IMR-90 (cell line): ENCODE results near the gene ZGRF1. TPM values are rescaled to one million over a fixed set of nuclear protein-coding genes. Genes with fewer than 3 reads are reported as not detected.

Experiments used
- ATAC-seq: fragments of 200-7000 bp; cut with Tn5 transposase; 2 replicates; pipeline ENCODE4 v1.9.1; 2020; ENCODE audit warnings: low read depth, mild to moderate bottlenecking, moderate library complexity
- BruUV-seq: library from RNA; stranded (reverse); fragments of 400-500 nt; replicated peaks from 2 replicates; lab custom pipeline; 2021; lab: Mats Ljungman, UMichigan
- CTCF ChIA-PET: fragments of 300-600 bp; formaldehyde crosslinking; extraction: SDS; loops from one replicate; lab custom pipeline; 2021; ENCODE audit warnings: antibody characterized with exemption; lab: Yijun Ruan, JAX
- POLR2A ChIA-PET: fragments of 300-600 bp; sonication (Branson Sonifier 250); formaldehyde crosslinking; loops from one replicate; lab custom pipeline; 2022; ENCODE audit warnings: antibody characterized with exemption; ENCODE audit not compliant: unreplicated experiment; lab: Charles Lee
- DNase-seq: peaks from one replicate; pipeline ENCODE4 v3.0.0; 2013
- H2AFZ ChIP-seq: replicated peaks from 2 replicates; pipeline ENCODE3; 2013; ENCODE audit warnings: low read length, mild to moderate bottlenecking; ENCODE audit not compliant: poor library complexity
- H2AK5ac ChIP-seq: 2 replicates; pipeline ENCODE4 v1.6.1; 2013; ENCODE audit warnings: low read depth, low read length, inconsistent platforms
- H2AK9ac ChIP-seq: replicated peaks from 2 replicates; pipeline ENCODE3; 2013; ENCODE audit warnings: mild to moderate bottlenecking, low read depth, low read length, moderate library complexity; ENCODE audit not compliant: poor library complexity
- H2BK120ac ChIP-seq: 2 replicates; pipeline ENCODE4 v1.6.1; 2013; ENCODE audit warnings: low read depth, low read length, inconsistent platforms
- H2BK15ac ChIP-seq: 3 replicates; pipeline ENCODE4 v1.6.1; 2013; ENCODE audit warnings: low read depth, low read length, inconsistent platforms
- H2BK20ac ChIP-seq: 2 replicates; pipeline ENCODE4 v1.6.1; 2013; ENCODE audit warnings: low read depth, mild to moderate bottlenecking, inconsistent platforms, low read length, moderate library complexity
- H2BK5ac ChIP-seq: 2 replicates; pipeline ENCODE4 v1.6.1; 2013; ENCODE audit warnings: mild to moderate bottlenecking, low read depth, low read length, inconsistent platforms; ENCODE audit not compliant: poor library complexity, severe bottlenecking
- H3K14ac ChIP-seq: replicated peaks from 2 replicates; pipeline ENCODE4 v1.6.1; 2013; ENCODE audit warnings: low read depth, low read length, inconsistent platforms
- H3K18ac ChIP-seq: 2 replicates; pipeline ENCODE4 v1.6.1; 2013; ENCODE audit warnings: low read depth, low read length, control low read depth
- H3K23ac ChIP-seq: 2 replicates; pipeline ENCODE4 v1.6.1; 2013; ENCODE audit warnings: low read depth, low read length, inconsistent platforms
- H3K27ac ChIP-seq: 2 replicates; pipeline ENCODE4 v1.5.1; 2013; ENCODE audit warnings: mild to moderate bottlenecking, control low read depth, low read length; ENCODE audit not compliant: insufficient read depth
- H3K27me3 ChIP-seq: 2 replicates; pipeline ENCODE4 v1.6.1; 2013; ENCODE audit warnings: low read length; ENCODE audit not compliant: control insufficient read depth, insufficient read depth
- H3K36me3 ChIP-seq: 2 replicates; pipeline ENCODE4 v1.6.1; 2013; ENCODE audit warnings: low read length, mixed read lengths; ENCODE audit not compliant: control insufficient read depth, insufficient read depth
- H3K4ac ChIP-seq: 2 replicates; pipeline ENCODE4 v1.6.1; 2013; ENCODE audit warnings: low read depth, low read length, inconsistent platforms
- H3K4me1 ChIP-seq: 2 replicates; pipeline ENCODE4 v1.6.1; 2013; ENCODE audit warnings: low read length, mixed read lengths; ENCODE audit not compliant: control insufficient read depth, insufficient read depth
- H3K4me2 ChIP-seq: 2 replicates; pipeline ENCODE4 v1.6.1; 2013; ENCODE audit warnings: low read depth, mild to moderate bottlenecking, control low read depth, low read length, moderate library complexity
- H3K4me3 ChIP-seq: 2 replicates; pipeline ENCODE4 v1.5.1; 2013; ENCODE audit warnings: low read depth, mild to moderate bottlenecking, control low read depth, low read length, moderate library complexity; ENCODE audit not compliant: insufficient read depth
- H3K56ac ChIP-seq: 2 replicates; pipeline ENCODE4 v1.6.1; 2013; ENCODE audit warnings: low read length, inconsistent platforms; ENCODE audit not compliant: insufficient read depth; ENCODE audit errors: extremely low read depth
- H3K79me1 ChIP-seq, 2 experiments: 2 replicates each; pipeline ENCODE4 v1.6.1; 2013; ENCODE audit warnings: low read length in 2 of 2, inconsistent platforms in 1 of 2, low read depth in 1 of 2
- H3K9ac ChIP-seq: 2 replicates; pipeline ENCODE4 v1.6.1; 2013; ENCODE audit warnings: low read depth, low read length, control low read depth
- H3K9me1 ChIP-seq: 2 replicates; pipeline ENCODE4 v1.6.1; 2013; ENCODE audit warnings: low read length, inconsistent platforms; ENCODE audit not compliant: insufficient read depth
- H3K9me3 ChIP-seq: 2 replicates; pipeline ENCODE4 v1.6.1; 2013; ENCODE audit warnings: low read length; ENCODE audit not compliant: control insufficient read depth, insufficient read depth
- H4K20me1 ChIP-seq: 2 replicates; pipeline ENCODE4 v1.6.1; 2013; ENCODE audit warnings: low read length, inconsistent platforms; ENCODE audit not compliant: insufficient read depth
- H4K5ac ChIP-seq: 2 replicates; pipeline ENCODE4 v1.6.1; 2013; ENCODE audit warnings: mild to moderate bottlenecking, low read depth, low read length, control low read depth
- H4K8ac ChIP-seq, 2 experiments: 2 replicates each; pipeline ENCODE4 v1.6.1; 2013; ENCODE audit warnings: low read depth in 2 of 2, low read length in 2 of 2, control low read depth in 1 of 2, inconsistent platforms in 1 of 2
- H4K91ac ChIP-seq: 2 replicates; pipeline ENCODE4 v1.6.1; 2013; ENCODE audit warnings: low read depth, low read length, inconsistent platforms; ENCODE audit not compliant: insufficient read depth
- BHLHE40 ChIP-seq: fragments of 150-350 bp; IDR thresholded peaks from 2 replicates; pipeline ENCODE4 v1.6.1; 2016; ENCODE audit warnings: mild to moderate bottlenecking, low read depth, low read length
- CEBPB ChIP-seq: IDR thresholded peaks from 2 replicates; pipeline ENCODE4 v1.6.1; 2012; ENCODE audit warnings: low read depth, low read length, improper control_type of control experiment
- CHD1 ChIP-seq: IDR thresholded peaks from 2 replicates; pipeline ENCODE4 v1.6.1; 2012; ENCODE audit warnings: low read depth, low read length, improper control_type of control experiment
- CTCF ChIP-seq: conservative IDR thresholded peaks from 2 replicates; pipeline ENCODE4 v1.5.1; 2012; ENCODE audit warnings: mild to moderate bottlenecking, low read depth, low read length, improper control_type of control experiment
- FOS ChIP-seq: fragments of 150-350 bp; IDR thresholded peaks from 2 replicates; pipeline ENCODE4 v1.6.1; 2016; ENCODE audit warnings: low read depth, low read length
- MAFK ChIP-seq: IDR thresholded peaks from 2 replicates; pipeline ENCODE4 v1.6.1; 2012; ENCODE audit warnings: low read depth, low read length, improper control_type of control experiment
- MAZ ChIP-seq: IDR thresholded peaks from 2 replicates; pipeline ENCODE4 v1.6.1; 2012; ENCODE audit warnings: low read depth, mild to moderate bottlenecking, low read length, improper control_type of control experiment, moderate library complexity, borderline replicate concordance
- NFE2L2 ChIP-seq: fragments of 150-350 bp; IDR thresholded peaks from 2 replicates; pipeline ENCODE4 v1.6.1; 2016; ENCODE audit warnings: low read depth, mild to moderate bottlenecking, low read length
- POLR2A ChIP-seq: IDR thresholded peaks from 2 replicates; pipeline ENCODE4 v1.6.1; 2012; ENCODE audit warnings: mild to moderate bottlenecking, low read depth, low read length
- RAD21 ChIP-seq: IDR thresholded peaks from 2 replicates; pipeline ENCODE4 v1.6.1; 2012; ENCODE audit warnings: low read length, improper control_type of control experiment
- RCOR1 ChIP-seq: IDR thresholded peaks from 2 replicates; pipeline ENCODE4 v1.6.1; 2012; ENCODE audit warnings: mild to moderate bottlenecking, low read length, improper control_type of control experiment; ENCODE audit not compliant: insufficient replicate concordance
- RFX5 ChIP-seq: IDR thresholded peaks from 2 replicates; pipeline ENCODE4 v1.8.0; 2012; ENCODE audit warnings: low read depth, mild to moderate bottlenecking, low read length, moderate library complexity
- SMC3 ChIP-seq: fragments of 150-350 bp; IDR thresholded peaks from 2 replicates; pipeline ENCODE4 v1.6.1; 2016; ENCODE audit warnings: low read depth, mild to moderate bottlenecking, antibody characterized with exemption, low read length, moderate library complexity
- USF2 ChIP-seq: fragments of 150-350 bp; IDR thresholded peaks from 2 replicates; pipeline ENCODE4 v1.6.1; 2017; ENCODE audit warnings: mild to moderate bottlenecking, antibody characterized with exemption, low read length, low read depth
- WGBS, 2 experiments: methylation state at CpG; one replicate each; pipeline versions ENCODE4 v1.1.5 to v1.1.7; 2013; ENCODE audit warnings: missing lambda C conversion rate in 2 of 2; ENCODE audit not compliant: insufficient read length in 1 of 2; ENCODE audit errors: extremely low coverage in 2 of 2; 5-methylcytosine and 5-hydroxymethylcytosine counted together
- dilution Hi-C: fragments of 300-500 bp; cut with HindIII; formaldehyde crosslinking; loops from one replicate; pipeline ENCODE4 v1.14.3; 2018; ENCODE audit warnings: low sequenced_read_pairs; ENCODE audit not compliant: unreplicated experiment
- in situ Hi-C: fragments of 300-500 bp; cut with MboI; formaldehyde crosslinking; loops from 3 replicates; pipeline ENCODE4 v1.14.3; 2019; ENCODE audit warnings: low sequenced_read_pairs, inconsistent platforms, mixed read lengths
- intact Hi-C: fragments of 100-400 bp; cut with micrococcal nuclease; formaldehyde crosslinking; loops from 2 replicates; pipeline ENCODE4 v1.10.0; 2022
- polyA plus RNA-seq, 3 experiments: library from polyadenylated mRNA; depleted of rRNA; stranded (reverse); fragments of >200 nt; gene quantifications; 2 replicates each; pipeline ENCODE4 v1.2.3, GENCODE V29; 2012; ENCODE audit warnings: low replicate concordance in 1 of 3
- total RNA-seq: library from RNA; depleted of rRNA; stranded (reverse); fragments of >200 nt; gene quantifications from 2 replicates; pipeline ENCODE4 v1.2.3, GENCODE V29; 2012

ZGRF1 gene
- total and polyA plus RNA-seq, 2 of the 4 experiments (the other 2 are of a cell fraction): 2.8 to 5.6 TPM

GRCh38 chr4:112517911-112518310, 118.8 kb downstream of the ZGRF1 start:
- no peak overlapping the region for H3K56ac ChIP-seq
- no peaks in the 10 kb centered on the region; the same call in 1 of the 2 replicates for H3K4me1 ChIP-seq
- H3K4me2 ChIP-seq: no peak overlapping the region
- no peak overlapping the region for H4K91ac ChIP-seq
- intact Hi-C loops: no loop called here
- no peak overlapping the region for H2BK5ac ChIP-seq
- H3K9me3 ChIP-seq: peaks cover 24% of the 10 kb centered on the region
- no peak overlapping the region for H2BK120ac ChIP-seq
- H3K9ac ChIP-seq: no peak overlapping the region
- no peak overlapping the region for H3K18ac ChIP-seq
- H2AFZ ChIP-seq: no peak overlapping the region
- WGBS, 2 experiments: no CpG with 5 or more reads among the region's 3 CpGs
- POLR2A ChIA-PET: no interaction called here
- no peak overlapping the region for H4K5ac ChIP-seq
- no peaks in the 10 kb centered on the region for H3K36me3 ChIP-seq
- H2AK5ac ChIP-seq: no peak overlapping the region
- no peaks in the 10 kb centered on the region for H3K79me1 ChIP-seq
- no peak overlapping the region for H2BK20ac ChIP-seq
- ATAC-seq (no peak), DNase-seq (no peak)
- H3K14ac ChIP-seq: no peak overlapping the region
- in situ Hi-C loops: no loop called here
- H4K20me1 ChIP-seq: no peaks in the 10 kb centered on the region
- dilution Hi-C loops: no loop called here
- H4K8ac ChIP-seq: no peak overlapping the region
- peaks cover 85% of the 10 kb centered on the region for H3K27me3 ChIP-seq
- BruUV-seq: no TSS peak
- no peak overlapping the region for H3K4me3 ChIP-seq
- H3K9me1 ChIP-seq: no peaks in the 10 kb centered on the region
- H3K27ac ChIP-seq: no peak overlapping the region
- H2BK15ac ChIP-seq: no peak overlapping the region
- CTCF ChIA-PET: no interaction called here
- no peak overlapping the region for H3K23ac ChIP-seq
- H3K4ac ChIP-seq: no peak overlapping the region
- no peak overlapping the region for H2AK9ac ChIP-seq
- TF ChIP-seq CHD1 (no peak), NFE2L2 (no peak), RFX5 (no peak), USF2 (no peak), POLR2A (no peak), MAZ (no peak), CEBPB (no peak), FOS (no peak), RCOR1 (no peak), SMC3 (no peak), MAFK (no peak), BHLHE40 (no peak), RAD21 (no peak), CTCF (no peak)
